ENCODE measurements around the gene TTN.

DNA sequence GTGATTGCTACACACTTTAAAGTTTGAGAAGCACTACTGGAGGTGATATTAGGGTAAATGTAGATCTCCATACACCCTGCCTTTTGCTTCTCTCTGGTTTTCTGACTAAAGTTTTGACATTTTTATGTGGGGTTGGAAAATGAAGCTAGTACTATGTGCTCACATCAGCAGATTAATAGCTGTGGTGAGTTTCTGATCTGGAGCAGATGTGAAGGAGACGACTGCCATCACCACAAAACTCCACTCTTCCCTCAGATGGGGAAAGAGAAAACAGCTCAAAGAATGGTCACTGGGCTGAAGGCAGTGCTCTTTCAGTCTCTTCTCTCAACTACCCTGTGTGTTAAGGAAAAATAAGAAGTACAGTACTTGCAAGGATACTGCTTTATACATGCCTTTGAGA, 289.7 kb downstream of the TTN start:
- TF ChIP-seq, protein P1, sequence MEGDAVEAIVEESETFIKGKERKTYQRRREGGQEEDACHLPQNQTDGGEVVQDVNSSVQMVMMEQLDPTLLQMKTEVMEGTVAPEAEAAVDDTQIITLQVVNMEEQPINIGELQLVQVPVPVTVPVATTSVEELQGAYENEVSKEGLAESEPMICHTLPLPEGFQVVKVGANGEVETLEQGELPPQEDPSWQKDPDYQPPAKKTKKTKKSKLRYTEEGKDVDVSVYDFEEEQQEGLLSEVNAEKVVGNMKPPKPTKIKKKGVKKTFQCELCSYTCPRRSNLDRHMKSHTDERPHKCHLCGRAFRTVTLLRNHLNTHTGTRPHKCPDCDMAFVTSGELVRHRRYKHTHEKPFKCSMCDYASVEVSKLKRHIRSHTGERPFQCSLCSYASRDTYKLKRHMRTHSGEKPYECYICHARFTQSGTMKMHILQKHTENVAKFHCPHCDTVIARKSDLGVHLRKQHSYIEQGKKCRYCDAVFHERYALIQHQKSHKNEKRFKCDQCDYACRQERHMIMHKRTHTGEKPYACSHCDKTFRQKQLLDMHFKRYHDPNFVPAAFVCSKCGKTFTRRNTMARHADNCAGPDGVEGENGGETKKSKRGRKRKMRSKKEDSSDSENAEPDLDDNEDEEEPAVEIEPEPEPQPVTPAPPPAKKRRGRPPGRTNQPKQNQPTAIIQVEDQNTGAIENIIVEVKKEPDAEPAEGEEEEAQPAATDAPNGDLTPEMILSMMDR (IDR thresholded peaks at IDR 0.05) = no peak
- no peak for TF ChIP-seq POLR2A (IDR thresholded peaks at IDR 0.05)
- no peak for TF ChIP-seq POLR2AphosphoS5 (IDR thresholded peaks at IDR 0.05; ENCODE audit: insufficient read depth in 1 of 2, low read depth in 1 of 2)

All from vagina (tissue), 2 donors.